ENCODE data around the gene HMGCL.

GRCh38 chr1:23788695-23789094 is 36.5 kb downstream of the HMGCL start:
- TF ChIP-seq CTCF (IDR thresholded peaks at IDR 0.05): no peak
- no peak for TF ChIP-seq POLR2A (IDR thresholded peaks at IDR 0.05)

All from thyroid gland (tissue), 4 donors.